Activated CD8-positive, alpha-beta memory T cell treated with anti-CD3 and anti-CD28 coated beads for 24 hours (primary cell): ENCODE measurements around the gene TSHZ3.

Experiments
- DNase-seq: peaks from one replicate; pipeline ENCODE4 v3.0.0-alpha.2; 2020

The TSHZ3 gene

GRCh38 chr19:31349160-31349881, at the start of gene TSHZ3:
TSS of gene TSHZ3 (minus strand) at chr19:31349436. CDS start at chr19:31349219, 217 bp downstream.
- DNase-seq = no peak

- no peak for DNase-seq
These were observed 48.1 kb upstream of the TSHZ3 start for GRCh38 chr19:31397308-31397707.

- no peak for DNase-seq
These were observed 43.2 kb upstream of the TSHZ3 start for GRCh38 chr19:31392464-31392863.

GRCh38 chr19:31391518-31391917, 42.3 kb upstream of the TSHZ3 start:
- DNase-seq = no peak

- DNase-seq = no peak
These were observed 41.5 kb upstream of the TSHZ3 start for GRCh38 chr19:31390711-31391110.

- no peak for DNase-seq
These were observed 40.6 kb upstream of the TSHZ3 start for GRCh38 chr19:31389874-31390273.

- no peak for DNase-seq
These were observed 38.6 kb upstream of the TSHZ3 start for GRCh38 chr19:31387717-31388301.

GRCh38 chr19:31386806-31387205, 37.6 kb upstream of the TSHZ3 start:
- no peak for DNase-seq

GRCh38 chr19:31385744-31386143, 36.5 kb upstream of the TSHZ3 start:
- DNase-seq = no peak

- DNase-seq = no peak
These were observed 34.3 kb upstream of the TSHZ3 start for GRCh38 chr19:31383553-31383952.

GRCh38 chr19:31380854-31381253, 31.6 kb upstream of the TSHZ3 start:
- DNase-seq = no peak

- no peak for DNase-seq
These were observed 29.2 kb upstream of the TSHZ3 start for GRCh38 chr19:31378404-31378803.

- no peak for DNase-seq
These were observed 28.5 kb upstream of the TSHZ3 start for GRCh38 chr19:31377736-31378135.

- no peak for DNase-seq
These were observed 23.1 kb upstream of the TSHZ3 start for GRCh38 chr19:31372246-31372781.

- DNase-seq = no peak
These were observed 21.0 kb upstream of the TSHZ3 start for GRCh38 chr19:31370216-31370615.

- DNase-seq = no peak
These were observed 15.7 kb upstream of the TSHZ3 start for GRCh38 chr19:31364963-31365362.

- no peak for DNase-seq
These were observed 12.5 kb upstream of the TSHZ3 start for GRCh38 chr19:31361728-31362127.

- DNase-seq = no peak
These were observed 8.1 kb upstream of the TSHZ3 start for GRCh38 chr19:31357315-31357673.

GRCh38 chr19:31356587-31357314, 7.5 kb upstream of the TSHZ3 start:
- DNase-seq = peak; percentile 83

- DNase-seq = no peak
These were observed 6.5 kb upstream of the TSHZ3 start for GRCh38 chr19:31355665-31356289.

- no peak for DNase-seq
These were observed 5.8 kb upstream of the TSHZ3 start for GRCh38 chr19:31354799-31355664.

GRCh38 chr19:31354316-31354715, 5.1 kb upstream of the TSHZ3 start:
- no peak for DNase-seq
